Measurements from ENCODE around the gene H1-8. TPM values are rescaled to one million over a fixed set of nuclear protein-coding genes. Genes with fewer than 3 reads are reported as not detected.

Gene H1-8
- total RNA-seq, 1 experiment from 2014 or later: not detected

GRCh38 chr3:129558772-129559564, 16.0 kb downstream of the H1-8 start:
- BruUV-seq (replicated peaks): no TSS peak
- no peak overlapping the region for H3K9ac ChIP-seq (ENCODE audit: low read length)
- H3K36me3 ChIP-seq (ENCODE audit: control insufficient read depth in 1 of 2, insufficient read depth in 2 of 2, low read length in 2 of 2): no peaks in the 10 kb centered on the region; a peak in 1 of 4 replicates
- POLR2A ChIA-PET: no interaction called here
- no peaks in the 10 kb centered on the region for H4K20me1 ChIP-seq (ENCODE audit: insufficient read depth)
- no peak overlapping the region for H2AFZ ChIP-seq (ENCODE audit: low read depth, low read length, poor library complexity, severe bottlenecking)
- H3K4me3 ChIP-seq (replicated peaks in 1 of 2; ENCODE audit: low read depth in 1 of 2, low read length in 2 of 2): no peak overlapping the region
- no peak for TF ChIP-seq ZFX (IDR thresholded peaks at IDR 0.05)
- no peak for TF ChIP-seq SP1 (IDR thresholded peaks at IDR 0.05; ENCODE audit: low read depth)
- no peaks in the 10 kb centered on the region for H3K9me2 ChIP-seq (ENCODE audit: insufficient read depth)
- H3K27ac ChIP-seq (ENCODE audit: low read depth, low read length): no peak overlapping the region
- RAD21 ChIA-PET (ENCODE audit: low non-redundant PET in 1 of 2, low total read pairs in 2 of 2, uncharacterized antibody in 2 of 2, unreplicated experiment in 2 of 2): no interaction called here
- ATAC-seq (no peak), DNase-seq (ENCODE audit: low read depth, low spot score) (no peak)
- CTCF ChIA-PET: no interaction called here
- no peaks in the 10 kb centered on the region for H3K79me2 ChIP-seq (ENCODE audit: insufficient read depth, low read length)
- H3K4me1 ChIP-seq (ENCODE audit: control insufficient read depth in 1 of 2, insufficient read depth in 2 of 2, low read length in 2 of 2): no peaks in the 10 kb centered on the region
- H3K4me2 ChIP-seq (ENCODE audit: low read length): no peak overlapping the region
- H3K27me3 ChIP-seq (ENCODE audit: insufficient read depth, low read length): no peaks in the 10 kb centered on the region
- H3K9me3 ChIP-seq (ENCODE audit: control insufficient read depth in 1 of 2, insufficient read depth in 1 of 2, low read depth in 1 of 2, low read length in 2 of 2): no peaks in the 10 kb centered on the region
- intact Hi-C loops (cut with micrococcal nuclease): no loop called here

- intact Hi-C loops (cut with micrococcal nuclease): no loop called here
- BruUV-seq (replicated peaks): no TSS peak
Measured at GRCh38 chr3:129559565-129560079, 16.6 kb downstream of the H1-8 start.

More at GRCh38 chr3:129559565-129560079, 16.6 kb downstream of the H1-8 start:
- Histone ChIP-seq H3K9me2 (ENCODE audit: insufficient read depth) (no peaks in the 10 kb centered on the region), H4K20me1 (ENCODE audit: insufficient read depth) (no peaks in the 10 kb centered on the region), H3K27me3 (ENCODE audit: insufficient read depth, low read length) (no peaks in the 10 kb centered on the region), H3K27ac (ENCODE audit: low read depth, low read length) (no peak overlapping the region), H3K9ac (ENCODE audit: low read length) (no peak overlapping the region), H3K79me2 (ENCODE audit: insufficient read depth, low read length) (no peaks in the 10 kb centered on the region), H2AFZ (ENCODE audit: low read depth, low read length, poor library complexity, severe bottlenecking) (no peak overlapping the region), H3K4me2 (ENCODE audit: low read length) (no peak overlapping the region), H3K9me3 (ENCODE audit: control insufficient read depth in 1 of 2, insufficient read depth in 1 of 2, low read depth in 1 of 2, low read length in 2 of 2) (no peaks in the 10 kb centered on the region), H3K4me1 (ENCODE audit: control insufficient read depth in 1 of 2, insufficient read depth in 2 of 2, low read length in 2 of 2) (no peaks in the 10 kb centered on the region), H3K36me3 (ENCODE audit: control insufficient read depth in 1 of 2, insufficient read depth in 2 of 2, low read length in 2 of 2) (no peaks in the 10 kb centered on the region; a peak in 1 of 4 replicates), H3K4me3 (replicated peaks in 1 of 2; ENCODE audit: low read depth in 1 of 2, low read length in 2 of 2) (no peak overlapping the region)
- no peak for ATAC-seq
- POLR2A ChIA-PET: no interaction called here
- RAD21 ChIA-PET (ENCODE audit: low non-redundant PET in 1 of 2, low total read pairs in 2 of 2, uncharacterized antibody in 2 of 2, unreplicated experiment in 2 of 2): no interaction called here
- no peak for DNase-seq (ENCODE audit: low read depth, low spot score)
- CTCF ChIA-PET: no interaction called here
- no peak for TF ChIP-seq RAD21 (IDR thresholded peaks at IDR 0.05; ENCODE audit: low read depth)
